ENCODE data around the gene CCR9. TPM values are rescaled to one million over a fixed set of nuclear protein-coding genes. Genes with fewer than 3 reads are reported as not detected.

Gene CCR9
- total RNA-seq, 1 experiment from 2014 or later = not detected

DNA sequence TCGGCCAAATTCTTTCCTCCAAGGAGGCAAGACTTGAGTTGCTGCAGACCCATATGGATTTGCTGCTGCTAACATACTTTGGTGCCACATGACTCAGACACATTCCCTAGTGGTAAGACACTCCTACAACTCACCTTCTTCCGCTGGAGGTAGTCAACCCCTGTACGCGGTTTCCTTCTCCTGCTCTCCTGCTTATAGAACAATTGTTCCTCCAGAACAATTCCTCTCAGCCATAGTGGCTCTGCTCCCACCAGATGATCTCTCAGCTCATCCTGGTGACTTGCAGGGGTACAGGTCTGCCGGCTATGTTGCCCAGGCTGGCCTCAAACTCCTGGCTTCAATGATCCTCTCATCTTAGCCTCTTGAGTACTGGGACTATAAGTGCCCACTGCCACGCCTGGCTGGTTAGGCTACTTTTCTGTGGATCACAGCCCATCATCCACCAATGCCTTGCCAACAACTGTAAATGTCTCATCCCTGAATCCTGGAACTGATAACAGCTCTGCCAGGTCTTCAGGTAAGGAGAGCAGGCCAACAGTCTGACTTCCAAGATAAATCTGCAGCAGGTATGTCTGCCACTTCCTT is 54.5 kb downstream of the CCR9 start (continued):
- TF ChIP-seq CTCF (IDR thresholded peaks at IDR 0.05 in 2 of 3, conservative IDR thresholded peaks at IDR 0.05 in 1 of 3; ENCODE audit: borderline replicate concordance in 1 of 3, insufficient read depth in 1 of 3, low read depth in 2 of 3, low read length in 2 of 3) (no peak), SIN3A (IDR thresholded peaks at IDR 0.05; ENCODE audit: low read depth) (no peak), CBX3 (IDR thresholded peaks at IDR 0.05; ENCODE audit: low read depth) (no peak), ZNF274 (IDR thresholded peaks at IDR 0.05; ENCODE audit: low read depth, low read length) (no peak), JUND (IDR thresholded peaks at IDR 0.05) (no peak), YY1 (IDR thresholded peaks at IDR 0.05; ENCODE audit: extremely low read depth, insufficient replicate concordance, low read depth, low read length) (no peak), TCF7L2 (IDR thresholded peaks at IDR 0.05; ENCODE audit: borderline replicate concordance, extremely low read depth, insufficient read depth, insufficient read length) (no peak)

DNA sequence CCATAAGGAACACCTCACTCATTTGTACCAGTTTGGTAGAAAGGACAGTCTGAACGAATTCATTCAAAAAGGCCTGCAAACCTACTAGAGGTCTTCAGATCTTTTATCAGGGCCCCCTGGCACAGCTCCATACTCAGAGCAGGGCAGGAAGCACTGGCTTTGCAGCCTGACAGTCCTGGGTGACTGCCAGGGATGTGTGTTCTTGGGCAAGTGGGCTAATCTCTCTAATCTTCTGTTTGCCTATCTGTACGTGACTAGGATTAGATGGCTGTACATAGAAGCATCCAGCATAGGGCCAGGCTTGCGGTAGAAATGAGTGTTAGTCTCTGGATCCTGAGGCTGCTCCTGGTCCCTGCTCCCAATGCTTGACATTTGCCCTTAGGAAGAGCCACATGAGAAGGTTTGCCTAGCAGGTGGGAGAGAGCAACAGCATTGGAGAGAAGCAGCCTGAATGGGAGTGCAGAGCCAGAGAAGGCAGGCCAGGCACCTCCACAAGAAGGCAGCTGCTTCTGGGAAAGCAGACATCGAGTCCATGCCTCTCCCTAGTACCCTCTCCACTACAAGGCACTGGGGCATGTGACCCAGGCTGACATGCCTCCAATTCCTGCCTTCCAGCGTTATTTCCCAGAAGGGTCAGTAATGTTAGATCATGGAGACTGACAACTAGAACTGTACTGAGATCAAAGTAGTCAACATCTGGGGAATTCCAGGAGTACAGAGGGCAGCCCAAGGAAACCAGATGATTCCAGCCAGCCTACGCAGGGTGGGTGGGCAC is 55.9 kb downstream of the CCR9 start:
- ChIA-PET POLR2A (no interaction called here), CTCF (interaction anchor here (1.2 kb wide), 1 partner anchor 135 kb away, joined by 3 read pairs; no protein-coding TSS in a partner anchor), RAD21 (ENCODE audit: low non-redundant PET in 1 of 2, low total read pairs in 2 of 2, uncharacterized antibody in 2 of 2, unreplicated experiment in 2 of 2) (no interaction called here)
- Histone ChIP-seq H2AFZ (ENCODE audit: low read depth, low read length, poor library complexity, severe bottlenecking) (no peak overlapping the region), H3K79me2 (ENCODE audit: insufficient read depth, low read length) (no peaks in the 10 kb centered on the region), H3K4me3 (replicated peaks in 1 of 2; ENCODE audit: low read depth in 1 of 2, low read length in 2 of 2) (no peak overlapping the region), H3K27me3 (ENCODE audit: insufficient read depth, low read length) (no peaks in the 10 kb centered on the region), H3K36me3 (ENCODE audit: control insufficient read depth in 1 of 2, insufficient read depth in 2 of 2, low read length in 2 of 2) (peaks cover 2 to 15% of the 10 kb centered on the region in 2 experiments; a peak in 2 of 4 replicates), H3K9ac (ENCODE audit: low read length) (no peak overlapping the region), H3K9me2 (ENCODE audit: insufficient read depth) (no peaks in the 10 kb centered on the region), H3K9me3 (ENCODE audit: control insufficient read depth in 1 of 2, insufficient read depth in 1 of 2, low read depth in 1 of 2, low read length in 2 of 2) (no peaks in the 10 kb centered on the region), H3K4me2 (ENCODE audit: low read length) (no peak overlapping the region), H3K27ac (ENCODE audit: low read depth, low read length) (no peak overlapping the region), H4K20me1 (ENCODE audit: insufficient read depth) (no peaks in the 10 kb centered on the region), H3K4me1 (ENCODE audit: control insufficient read depth in 1 of 2, insufficient read depth in 2 of 2, low read length in 2 of 2) (peaks cover 0 to 6% of the 10 kb centered on the region in 2 experiments; a peak in 1 of 4 replicates)
- no peak for TF ChIP-seq RAD21 (IDR thresholded peaks at IDR 0.05; ENCODE audit: low read depth)
- TF ChIP-seq ELF1 (IDR thresholded peaks at IDR 0.05; ENCODE audit: borderline replicate concordance, low read depth) = no peak
- no peak for TF ChIP-seq CEBPB (IDR thresholded peaks at IDR 0.05; ENCODE audit: low read depth)
- no peak for TF ChIP-seq EGR1 (IDR thresholded peaks at IDR 0.05; ENCODE audit: low read depth)
- TF ChIP-seq YY1 (IDR thresholded peaks at IDR 0.05; ENCODE audit: extremely low read depth, insufficient replicate concordance, low read depth, low read length) = no peak
- no peak for TF ChIP-seq ZNF274 (IDR thresholded peaks at IDR 0.05; ENCODE audit: low read depth, low read length)
- TF ChIP-seq, protein P1, sequence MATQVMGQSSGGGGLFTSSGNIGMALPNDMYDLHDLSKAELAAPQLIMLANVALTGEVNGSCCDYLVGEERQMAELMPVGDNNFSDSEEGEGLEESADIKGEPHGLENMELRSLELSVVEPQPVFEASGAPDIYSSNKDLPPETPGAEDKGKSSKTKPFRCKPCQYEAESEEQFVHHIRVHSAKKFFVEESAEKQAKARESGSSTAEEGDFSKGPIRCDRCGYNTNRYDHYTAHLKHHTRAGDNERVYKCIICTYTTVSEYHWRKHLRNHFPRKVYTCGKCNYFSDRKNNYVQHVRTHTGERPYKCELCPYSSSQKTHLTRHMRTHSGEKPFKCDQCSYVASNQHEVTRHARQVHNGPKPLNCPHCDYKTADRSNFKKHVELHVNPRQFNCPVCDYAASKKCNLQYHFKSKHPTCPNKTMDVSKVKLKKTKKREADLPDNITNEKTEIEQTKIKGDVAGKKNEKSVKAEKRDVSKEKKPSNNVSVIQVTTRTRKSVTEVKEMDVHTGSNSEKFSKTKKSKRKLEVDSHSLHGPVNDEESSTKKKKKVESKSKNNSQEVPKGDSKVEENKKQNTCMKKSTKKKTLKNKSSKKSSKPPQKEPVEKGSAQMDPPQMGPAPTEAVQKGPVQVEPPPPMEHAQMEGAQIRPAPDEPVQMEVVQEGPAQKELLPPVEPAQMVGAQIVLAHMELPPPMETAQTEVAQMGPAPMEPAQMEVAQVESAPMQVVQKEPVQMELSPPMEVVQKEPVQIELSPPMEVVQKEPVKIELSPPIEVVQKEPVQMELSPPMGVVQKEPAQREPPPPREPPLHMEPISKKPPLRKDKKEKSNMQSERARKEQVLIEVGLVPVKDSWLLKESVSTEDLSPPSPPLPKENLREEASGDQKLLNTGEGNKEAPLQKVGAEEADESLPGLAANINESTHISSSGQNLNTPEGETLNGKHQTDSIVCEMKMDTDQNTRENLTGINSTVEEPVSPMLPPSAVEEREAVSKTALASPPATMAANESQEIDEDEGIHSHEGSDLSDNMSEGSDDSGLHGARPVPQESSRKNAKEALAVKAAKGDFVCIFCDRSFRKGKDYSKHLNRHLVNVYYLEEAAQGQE (IDR thresholded peaks at IDR 0.05; ENCODE audit: low read depth) = no peak
- TF ChIP-seq ZFX (IDR thresholded peaks at IDR 0.05) = no peak
- TF ChIP-seq TCF7L2 (IDR thresholded peaks at IDR 0.05; ENCODE audit: borderline replicate concordance, extremely low read depth, insufficient read depth, insufficient read length) = no peak
- ATAC-seq (no peak), DNase-seq (ENCODE audit: low read depth, low spot score) (no peak)
- BruUV-seq (replicated peaks) = no TSS peak
- intact Hi-C loops (cut with micrococcal nuclease) = no loop called here

All from HCT116 (cell line).